Left forelimb (tissue), 1 donor: ENCODE measurements around the gene ATRIP.
"Not testable (repeated sequence)": the region's sequence is repeated elsewhere in the genome, so short reads cannot be mapped to it uniquely, and the experiment has no call there.

Experiments
- DNase-seq: peaks from one replicate; pipeline ENCODE4 v3.0.0-alpha.2; 2018; ENCODE audit warnings: low spot score

The ATRIP gene

GRCh38 chr3:48469046-48469915, 22.7 kb downstream of the ATRIP start:
- DNase-seq: no peak

GRCh38 chr3:48470286-48470685, 23.7 kb downstream of the ATRIP start:
- no peak for DNase-seq

- DNase-seq: no peak
Measured at GRCh38 chr3:48472673-48472922, 26.1 kb downstream of the ATRIP start.

GRCh38 chr3:48472923-48473616, 26.5 kb downstream of the ATRIP start:
- DNase-seq: peak; percentile 90

- no peak for DNase-seq
Measured at GRCh38 chr3:48473617-48473952, 27.0 kb downstream of the ATRIP start.

- not testable (repeated sequence) for DNase-seq
Measured at GRCh38 chr3:48474031-48474430, 27.5 kb downstream of the ATRIP start.

- DNase-seq: no peak
Measured at GRCh38 chr3:48474619-48475018, 28.1 kb downstream of the ATRIP start.

GRCh38 chr3:48475188-48475587, 28.7 kb downstream of the ATRIP start:
- DNase-seq: no peak

- no peak for DNase-seq
Measured at GRCh38 chr3:48476426-48477053, 30.0 kb downstream of the ATRIP start.

- DNase-seq: no peak
Measured at GRCh38 chr3:48477959-48478520, 31.5 kb downstream of the ATRIP start.

- no peak for DNase-seq
Measured at GRCh38 chr3:48478626-48479555, 32.4 kb downstream of the ATRIP start.

GRCh38 chr3:48480891-48481290, 34.4 kb downstream of the ATRIP start:
- DNase-seq: not testable (repeated sequence)

GRCh38 chr3:48482822-48483221, 36.3 kb downstream of the ATRIP start:
- DNase-seq: not testable (repeated sequence)

GRCh38 chr3:48486952-48487351, 40.4 kb downstream of the ATRIP start:
- DNase-seq: no peak

GRCh38 chr3:48492461-48493202, 46.1 kb downstream of the ATRIP start:
- no peak for DNase-seq

GRCh38 chr3:48493203-48493501, 46.6 kb downstream of the ATRIP start:
- DNase-seq: no peak

- DNase-seq: no peak
Measured at GRCh38 chr3:48500656-48501055, 54.1 kb downstream of the ATRIP start.

- DNase-seq: no peak
Measured at GRCh38 chr3:48501196-48501595, 54.7 kb downstream of the ATRIP start.

- DNase-seq: no peak
Measured at GRCh38 chr3:48502121-48502520, 55.6 kb downstream of the ATRIP start.

- DNase-seq: no peak
Measured at GRCh38 chr3:48502728-48503168, 56.2 kb downstream of the ATRIP start.

GRCh38 chr3:48503401-48504050, 57.0 kb downstream of the ATRIP start:
- DNase-seq: no peak
